Small intestine (tissue), 7 donors: ENCODE measurements around the gene STXBP5. TPM values are rescaled to one million over a fixed set of nuclear protein-coding genes. Genes with fewer than 3 reads are reported as not detected.

Experiments
- DNase-seq, 2 donors: peaks; one replicate each; pipeline versions ENCODE4 v3.0.0 to v3.0.0-alpha.2; 2013
- FAIRE-seq: peaks from 2 replicates; lab custom pipeline; 2012; peaks lifted over from hg19 to GRCh38; lab: Jason Lieb, UNC
- H3K27ac ChIP-seq, 3 donors: one replicate each; pipeline ENCODE4 v1.5.1; 2013; ENCODE audit warnings: low read length in 2 of 3, mild to moderate bottlenecking in 2 of 3, control low read depth in 1 of 3, inconsistent platforms in 1 of 3, low read depth in 1 of 3, moderate library complexity in 1 of 3
- H3K27me3 ChIP-seq, 3 donors: one replicate each; pipeline ENCODE4 v1.6.1; 2013; ENCODE audit warnings: low read length in 3 of 3, inconsistent platforms in 1 of 3; ENCODE audit not compliant: control insufficient read depth in 3 of 3, insufficient read depth in 3 of 3
- H3K36me3 ChIP-seq, 3 donors: one replicate each; pipeline ENCODE4 v1.6.1; 2013; ENCODE audit warnings: low read length in 3 of 3, inconsistent platforms in 1 of 3, low read depth in 1 of 3, mild to moderate bottlenecking in 1 of 3, moderate library complexity in 1 of 3; ENCODE audit not compliant: control insufficient read depth in 3 of 3, insufficient read depth in 2 of 3
- H3K4me1 ChIP-seq, 3 donors: one replicate each; pipeline ENCODE4 v1.6.1; 2013; ENCODE audit warnings: low read length in 2 of 3, inconsistent platforms in 1 of 3, low read depth in 1 of 3, mild to moderate bottlenecking in 1 of 3, moderate library complexity in 1 of 3; ENCODE audit not compliant: control insufficient read depth in 3 of 3, insufficient read depth in 2 of 3
- H3K4me3 ChIP-seq, 3 donors: one replicate each; pipeline ENCODE4 v1.5.1; 2013; ENCODE audit warnings: low read length in 3 of 3, control low read depth in 1 of 3, inconsistent platforms in 1 of 3, low read depth in 1 of 3, mild to moderate bottlenecking in 1 of 3, moderate library complexity in 1 of 3
- H3K9me3 ChIP-seq, 2 donors: one replicate each; pipeline ENCODE4 v1.6.1; 2013; ENCODE audit warnings: low read depth in 1 of 2, low read length in 1 of 2; ENCODE audit not compliant: control insufficient read depth in 2 of 2, insufficient read depth in 1 of 2
- WGBS, 3 donors: extraction: QIAGEN DNeasy Blood & Tissue Kit; methylation state at CpG; one replicate each; pipeline ENCODE4 v1.1.7; 2013; 5-methylcytosine and 5-hydroxymethylcytosine counted together
- polyA plus RNA-seq, 4 donors: library from polyadenylated mRNA; stranded (reverse) in 3 of 4; unstranded in 1 of 4; fragments of 200-250 nt in 3 of 4; fragments of 120-200 nt in 1 of 4; gene quantifications; one replicate each; pipeline versions ENCODE4 v1.2.1 to v1.2.3, GENCODE V29; 2013
- donor health status: healthy with polysubstance abuse.
- donor health status: control.
- donor health status: control.
- donor health status: Bipolar disorder and iron deficiency.
- donor health status: healthy.

Gene STXBP5
- polyA plus RNA-seq, 4 donors, result 10.8 to 25.0 (median 16.6) TPM

DNA sequence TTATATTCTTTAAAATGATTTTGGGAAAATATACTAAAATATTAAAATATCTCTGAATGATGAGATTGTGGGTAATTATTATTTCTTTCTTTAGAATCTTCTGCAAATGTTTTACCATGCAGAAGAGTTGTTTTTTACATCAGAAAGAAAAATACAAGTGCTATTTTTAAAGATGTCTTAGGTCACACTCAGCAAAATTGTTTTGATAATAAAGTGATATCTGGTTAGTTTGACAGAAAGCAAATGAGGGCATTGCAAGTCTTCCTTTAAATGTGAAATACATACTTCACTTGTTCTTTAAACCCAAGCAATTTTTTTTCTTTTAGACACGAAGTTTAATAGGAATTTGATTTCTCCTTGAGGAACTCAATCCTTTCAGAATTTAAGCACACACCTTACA, 43.6 kb upstream of the STXBP5 start:
- no peak overlapping the region for H3K4me3 ChIP-seq
- no peak for FAIRE-seq
- no peak for DNase-seq
- no peaks in the 10 kb centered on the region for H3K4me1 ChIP-seq
- 84 to 89% (median 85%) methylated on average over 1 of the region's 1 CpG for WGBS, 3 donors
- H3K27ac ChIP-seq, result no peak overlapping the region
- H3K9me3 ChIP-seq, result no peaks in the 10 kb centered on the region
- no peaks in the 10 kb centered on the region for H3K27me3 ChIP-seq
- H3K36me3 ChIP-seq, result no peaks in the 10 kb centered on the region

DNA sequence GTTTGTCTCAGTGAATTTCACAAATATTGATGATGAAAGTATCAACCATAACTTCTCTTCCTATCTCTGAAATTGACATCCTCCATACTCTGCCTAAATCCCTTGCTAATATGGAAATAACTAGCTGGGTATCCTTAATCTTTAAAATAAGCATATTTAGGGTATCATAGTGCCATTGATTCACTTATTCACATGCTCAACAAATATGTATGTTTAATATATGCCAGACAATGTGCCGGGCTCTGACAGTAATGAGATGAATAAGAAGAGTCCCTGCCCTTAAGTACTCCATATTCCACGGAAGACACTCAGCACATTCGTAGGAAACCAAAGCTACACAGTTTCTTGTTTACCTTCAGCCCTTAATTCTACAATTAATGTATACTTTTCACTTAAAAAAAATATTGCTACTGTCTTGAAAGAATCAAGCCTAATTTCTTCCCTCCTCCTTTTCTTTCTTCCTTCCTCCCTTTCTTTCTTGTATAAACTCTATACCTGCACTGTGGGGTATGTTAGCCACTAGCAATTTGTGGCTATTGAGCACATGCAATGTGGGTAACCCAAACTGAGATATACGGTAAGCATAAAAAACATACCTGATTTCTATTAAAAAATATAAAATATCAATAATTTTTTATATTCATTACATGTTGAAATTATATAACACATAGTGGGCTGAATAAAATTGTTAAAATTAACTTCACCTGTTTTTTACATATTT, 42.8 kb upstream of the STXBP5 start:
- Histone ChIP-seq H3K9me3 (no peaks in the 10 kb centered on the region), H3K36me3 (no peaks in the 10 kb centered on the region), H3K4me3 (no peak overlapping the region), H3K27ac (no peak overlapping the region), H3K27me3 (no peaks in the 10 kb centered on the region), H3K4me1 (no peaks in the 10 kb centered on the region)
- WGBS, 3 donors, result 89 to 92% (median 90%) methylated on average over 4 of the region's 4 CpGs
- DNase-seq (no peak), FAIRE-seq (no peak)

DNA sequence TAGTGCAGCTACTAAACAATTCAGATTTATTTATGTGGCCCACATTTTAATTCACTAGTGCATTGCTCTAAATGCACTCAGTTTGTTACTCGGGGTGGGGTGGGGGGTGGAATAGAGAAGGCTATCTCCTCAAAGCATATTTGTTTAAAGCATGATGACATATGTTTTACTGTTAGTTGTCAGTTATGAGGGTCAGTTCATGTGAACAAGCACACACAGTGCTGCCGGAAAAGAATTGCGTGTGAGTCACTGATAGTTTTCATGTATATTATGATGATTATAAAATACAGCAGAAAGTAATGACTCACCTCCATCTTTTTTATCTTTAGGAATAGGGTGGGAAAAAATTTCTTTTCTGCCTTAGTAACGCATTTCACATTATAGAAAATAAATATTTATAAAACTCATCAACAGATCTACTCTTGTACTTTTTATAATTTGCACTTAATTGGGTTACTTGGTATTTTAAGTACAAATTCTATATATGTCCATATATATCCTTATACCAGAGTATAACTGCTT, 42.2 kb upstream of the STXBP5 start:
- 19 to 52% (median 40%) methylated on average over 4 of the region's 4 CpGs for WGBS, 3 donors
- FAIRE-seq, result no peak
- DNase-seq, result peak; percentile 49 to 76
- Histone ChIP-seq H3K4me3 (no peak overlapping the region), H3K9me3 (no peaks in the 10 kb centered on the region), H3K4me1 (no peaks in the 10 kb centered on the region), H3K36me3 (no peaks in the 10 kb centered on the region), H3K27me3 (no peaks in the 10 kb centered on the region), H3K27ac (no peak overlapping the region)

DNA sequence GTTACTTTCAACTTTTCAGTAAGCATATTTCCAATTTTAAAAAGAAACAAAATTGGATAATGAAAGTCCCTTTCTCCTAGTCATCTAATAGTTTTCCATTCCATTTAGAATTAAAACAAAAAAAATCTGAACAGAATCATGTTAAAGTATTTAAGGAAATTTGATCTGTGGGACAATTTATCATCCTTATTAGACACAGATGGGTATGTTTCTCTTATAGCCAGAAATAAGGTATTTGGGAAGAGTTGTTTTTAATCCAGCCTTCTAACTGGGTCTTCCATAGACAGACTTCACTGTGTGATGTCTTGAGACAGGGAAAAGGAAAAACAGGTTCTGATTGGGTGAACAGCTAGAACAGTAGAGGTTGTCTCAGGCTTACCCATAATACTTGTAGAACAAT, 39.5 kb upstream of the STXBP5 start:
- Histone ChIP-seq H3K9me3 (no peaks in the 10 kb centered on the region), H3K27me3 (no peaks in the 10 kb centered on the region), H3K27ac (no peak overlapping the region), H3K36me3 (no peaks in the 10 kb centered on the region), H3K4me1 (no peaks in the 10 kb centered on the region), H3K4me3 (no peak overlapping the region)
- DNase-seq, result no peak
- FAIRE-seq, result no peak

DNA sequence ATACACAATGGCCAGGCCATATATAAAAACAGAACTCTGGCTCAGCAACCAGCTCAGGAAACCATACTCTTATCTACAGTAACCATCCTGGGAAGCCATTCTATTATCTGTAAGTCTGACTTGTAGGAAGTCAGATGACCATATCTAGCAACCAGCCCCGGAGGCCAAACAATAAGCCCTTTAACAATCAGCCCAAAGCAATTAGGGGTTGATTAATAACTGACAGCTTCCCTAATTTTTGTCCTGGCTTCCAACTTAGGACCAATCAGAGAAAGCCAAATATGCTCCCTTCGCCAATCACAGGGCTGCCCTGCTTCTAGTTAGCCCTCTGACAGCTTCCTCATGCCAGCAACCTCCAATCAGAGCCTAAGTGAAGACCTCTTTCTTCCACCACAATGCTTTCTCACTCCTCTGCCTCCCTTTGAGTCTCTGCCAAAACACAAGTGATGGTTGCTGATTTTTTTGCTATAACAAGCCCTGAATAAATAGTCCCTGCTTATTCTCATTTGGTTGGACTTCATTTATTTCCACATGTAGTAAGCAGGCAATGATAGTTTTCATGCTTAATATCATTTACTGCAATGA, 37.8 kb upstream of the STXBP5 start:
- DNase-seq, result no peak
- Histone ChIP-seq H3K27me3 (no peaks in the 10 kb centered on the region), H3K4me1 (no peaks in the 10 kb centered on the region), H3K27ac (no peak overlapping the region), H3K9me3 (no peaks in the 10 kb centered on the region), H3K4me3 (no peak overlapping the region), H3K36me3 (no peaks in the 10 kb centered on the region)
- 40 to 58% (median 51%) methylated on average over 2 of the region's 2 CpGs for WGBS, 3 donors
- no peak for FAIRE-seq

DNA sequence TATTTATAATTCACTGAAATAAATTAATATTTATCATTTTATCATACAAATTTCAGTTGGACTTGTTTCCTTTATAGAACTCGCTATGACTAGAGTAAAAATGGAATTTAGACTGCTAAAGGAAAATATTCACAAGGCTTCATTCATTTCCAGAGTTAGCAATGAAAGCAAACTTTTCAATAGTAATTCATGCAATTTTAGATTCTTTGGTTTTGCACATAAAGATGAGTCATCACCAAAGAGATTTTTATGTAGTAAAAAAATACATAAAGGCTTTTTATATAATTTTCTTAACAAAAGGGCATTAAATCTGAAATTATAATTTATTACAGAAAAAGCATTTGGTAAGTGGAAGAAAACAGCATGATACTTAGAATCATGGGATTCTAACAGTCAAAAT, 37.2 kb upstream of the STXBP5 start:
- DNase-seq, result no peak
- WGBS, 3 donors, result 75 to 91% (median 83%) methylated on average over 1 of the region's 1 CpG
- Histone ChIP-seq H3K27ac (no peak overlapping the region), H3K27me3 (no peaks in the 10 kb centered on the region), H3K9me3 (no peaks in the 10 kb centered on the region), H3K36me3 (no peaks in the 10 kb centered on the region), H3K4me3 (no peak overlapping the region), H3K4me1 (no peaks in the 10 kb centered on the region)
- no peak for FAIRE-seq

DNA sequence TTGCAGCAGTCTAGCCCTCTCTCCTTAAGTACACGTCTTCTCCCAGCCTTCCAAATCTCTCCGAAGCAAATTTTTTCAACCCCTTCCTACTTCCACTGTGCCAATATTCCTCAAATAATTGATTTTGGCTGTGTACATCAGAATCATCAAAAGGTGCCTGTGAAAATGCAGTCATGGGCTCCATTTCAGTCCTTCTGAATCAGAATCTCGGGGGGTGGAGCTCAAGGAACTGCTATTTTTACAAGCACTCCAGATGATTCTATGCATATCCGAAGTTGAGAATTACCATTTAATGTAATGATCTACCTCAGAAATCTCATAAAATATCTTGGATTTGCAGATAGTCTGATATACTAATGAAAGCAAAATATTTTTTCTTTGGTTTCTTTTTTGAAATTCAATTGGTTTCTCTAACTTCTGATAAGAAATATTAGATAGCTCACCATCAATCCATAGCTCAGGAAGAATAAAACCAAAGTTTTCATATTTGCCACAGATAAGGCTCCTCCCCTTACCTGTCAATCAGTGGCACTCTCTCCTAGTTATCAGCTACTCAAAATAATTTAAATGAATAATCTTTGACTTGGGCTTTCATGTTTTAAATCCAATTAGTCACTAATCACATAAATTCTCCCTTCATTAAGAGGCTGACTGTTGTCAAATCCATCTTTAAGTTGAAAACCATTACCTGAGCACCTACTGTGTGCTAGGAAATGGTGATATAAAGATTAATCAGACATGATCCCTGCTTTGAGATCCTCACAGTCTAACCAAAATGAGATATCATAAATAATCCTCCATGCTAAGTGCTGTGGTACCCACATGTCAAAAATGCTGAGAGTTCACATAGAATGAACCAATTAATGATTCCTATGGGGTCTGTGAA, 36.4 kb upstream of the STXBP5 start:
- Histone ChIP-seq H3K36me3 (no peaks in the 10 kb centered on the region), H3K4me3 (no peak overlapping the region), H3K4me1 (no peaks in the 10 kb centered on the region), H3K27ac (no peak overlapping the region), H3K9me3 (no peaks in the 10 kb centered on the region), H3K27me3 (no peaks in the 10 kb centered on the region)
- FAIRE-seq (no peak), DNase-seq (no peak)
- WGBS, 3 donors, result 82 to 93% (median 87%) methylated on average over 4 of the region's 4 CpGs

DNA sequence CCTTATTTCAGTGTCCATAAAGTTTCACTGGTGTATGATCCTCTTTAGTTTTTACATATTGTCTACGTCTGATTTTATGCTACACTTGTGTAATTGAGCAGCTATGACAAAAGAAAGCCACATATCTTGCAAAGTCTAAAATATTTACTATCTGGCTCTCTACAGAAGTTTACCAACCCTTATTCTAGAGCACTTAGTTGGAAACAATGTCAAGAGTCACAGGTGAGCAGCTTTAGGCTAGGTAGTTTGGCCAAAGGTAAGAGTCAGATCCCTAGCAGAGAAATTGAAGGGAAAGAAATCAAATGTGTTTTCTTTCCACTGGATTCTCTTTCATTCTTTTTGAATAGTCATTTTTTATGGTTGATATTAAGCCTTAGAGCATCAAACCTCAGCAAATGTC, 34.7 kb upstream of the STXBP5 start:
- Histone ChIP-seq H3K4me1 (no peaks in the 10 kb centered on the region), H3K27me3 (no peaks in the 10 kb centered on the region), H3K9me3 (no peaks in the 10 kb centered on the region), H3K27ac (no peak overlapping the region), H3K4me3 (no peak overlapping the region), H3K36me3 (no peaks in the 10 kb centered on the region)
- FAIRE-seq (no peak), DNase-seq (no peak)
- 83 to 100% (median 89%) methylated on average over 1 of the region's 1 CpG for WGBS, 3 donors
